ENCODE data around the gene ATP4A.

The ATP4A gene

DNA sequence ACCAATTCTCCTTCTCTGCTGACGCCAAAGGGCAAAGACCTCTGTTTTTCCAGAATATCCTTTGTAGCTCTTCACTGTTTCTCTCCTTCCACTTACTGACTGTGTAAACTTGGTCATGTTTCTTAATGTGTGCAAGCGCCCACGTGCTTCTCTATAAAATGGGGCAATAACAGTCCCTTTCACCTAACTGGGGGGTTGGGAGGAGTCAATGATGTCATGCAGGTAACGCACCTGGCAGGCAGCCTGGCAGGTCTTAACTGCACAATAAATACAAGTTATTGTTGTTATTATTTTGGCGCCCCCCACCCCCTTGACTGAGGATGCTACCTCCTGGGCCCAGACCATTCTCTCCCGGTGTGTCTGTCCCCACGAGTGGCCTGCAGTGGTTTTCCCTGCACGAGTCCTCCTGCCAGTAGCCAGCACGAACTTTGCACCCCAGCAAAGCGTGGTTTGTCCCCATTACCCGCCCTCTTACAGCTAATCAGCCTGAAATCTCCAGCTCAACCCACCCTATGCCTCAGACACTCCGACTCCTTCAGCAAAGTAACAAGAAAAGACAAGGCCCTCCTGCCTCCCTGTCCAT lies 40.6 kb downstream of the ATP4A start:
- TF ChIP-seq POLR2A (IDR thresholded peaks at IDR 0.05; ENCODE audit: extremely low read depth, insufficient read length) (no peak), MAX (IDR thresholded peaks at IDR 0.05; ENCODE audit: low read depth, low read length) (no peak), CTCF (IDR thresholded peaks at IDR 0.05; ENCODE audit: low read depth, low read length) (no peak), MYC (IDR thresholded peaks at IDR 0.05; ENCODE audit: low read depth, low read length) (no peak)
- H3K4me3 ChIP-seq (ENCODE audit: low read depth, low read length): no peak overlapping the region
- no peak for DNase-seq (ENCODE audit: low read depth)

- no peak overlapping the region for H3K4me3 ChIP-seq (ENCODE audit: low read depth, low read length)
- DNase-seq (ENCODE audit: low read depth): no peak
- TF ChIP-seq MAX (IDR thresholded peaks at IDR 0.05; ENCODE audit: low read depth, low read length) (no peak), CTCF (IDR thresholded peaks at IDR 0.05; ENCODE audit: low read depth, low read length) (no peak), MYC (IDR thresholded peaks at IDR 0.05; ENCODE audit: low read depth, low read length) (no peak), POLR2A (IDR thresholded peaks at IDR 0.05; ENCODE audit: extremely low read depth, insufficient read length) (no peak)
Measured at GRCh38 chr19:35521124-35521743, 42.2 kb downstream of the ATP4A start.

- H3K4me3 ChIP-seq (ENCODE audit: low read depth, low read length): no peak overlapping the region
- TF ChIP-seq POLR2A (IDR thresholded peaks at IDR 0.05; ENCODE audit: extremely low read depth, insufficient read length) (no peak), CTCF (IDR thresholded peaks at IDR 0.05; ENCODE audit: low read depth, low read length) (no peak), MAX (IDR thresholded peaks at IDR 0.05; ENCODE audit: low read depth, low read length) (no peak), MYC (IDR thresholded peaks at IDR 0.05; ENCODE audit: low read depth, low read length) (no peak)
- no peak for DNase-seq (ENCODE audit: low read depth)
Measured at GRCh38 chr19:35519291-35519690, 44.2 kb downstream of the ATP4A start.

DNA sequence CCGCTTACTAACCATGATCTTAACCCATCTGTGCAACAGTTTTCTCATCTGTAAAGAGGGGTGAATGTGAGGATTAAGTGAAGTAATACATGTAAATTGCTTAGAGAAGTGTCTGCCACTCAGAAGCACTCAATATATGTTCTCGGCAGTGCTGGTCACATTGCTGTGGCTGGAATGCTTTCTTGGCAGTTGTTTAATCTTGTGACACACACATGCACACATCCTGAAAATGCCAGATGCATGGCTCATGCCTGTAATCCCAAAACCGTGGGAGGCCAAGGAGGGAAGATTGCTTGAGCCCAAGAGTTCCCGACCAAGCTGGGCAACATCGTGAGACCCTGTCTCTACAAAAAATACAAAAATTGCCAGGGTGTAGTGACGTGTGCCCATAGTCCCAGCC lies 45.1 kb downstream of the ATP4A start:
- TF ChIP-seq MAX (IDR thresholded peaks at IDR 0.05; ENCODE audit: low read depth, low read length) (no peak), POLR2A (IDR thresholded peaks at IDR 0.05; ENCODE audit: extremely low read depth, insufficient read length) (no peak), MYC (IDR thresholded peaks at IDR 0.05; ENCODE audit: low read depth, low read length) (no peak), CTCF (IDR thresholded peaks at IDR 0.05; ENCODE audit: low read depth, low read length) (no peak)
- DNase-seq (ENCODE audit: low read depth): no peak
- no peak overlapping the region for H3K4me3 ChIP-seq (ENCODE audit: low read depth, low read length)

DNA sequence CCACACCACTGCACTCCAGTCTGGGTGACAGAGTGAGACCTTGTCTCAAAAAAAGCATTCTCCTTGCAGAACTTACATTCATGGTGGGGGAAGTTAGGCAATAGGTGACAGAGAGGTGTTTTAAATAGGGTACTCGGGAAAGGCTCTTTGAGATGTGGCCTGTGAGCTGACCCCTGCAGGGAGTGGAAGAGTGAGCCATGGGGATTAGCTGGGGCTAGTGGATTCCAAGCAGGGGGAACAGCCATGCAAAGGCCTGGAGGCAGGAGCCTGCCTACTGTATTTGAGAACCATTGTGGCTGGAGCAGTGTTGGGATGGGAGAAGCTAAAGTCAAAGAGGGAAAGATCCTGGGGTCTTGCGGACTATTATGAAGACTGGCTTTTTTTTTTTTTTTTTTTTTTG lies 46.1 kb downstream of the ATP4A start:
- TF ChIP-seq MAX (IDR thresholded peaks at IDR 0.05; ENCODE audit: low read depth, low read length) (no peak), CTCF (IDR thresholded peaks at IDR 0.05; ENCODE audit: low read depth, low read length) (no peak), POLR2A (IDR thresholded peaks at IDR 0.05; ENCODE audit: extremely low read depth, insufficient read length) (no peak), MYC (IDR thresholded peaks at IDR 0.05; ENCODE audit: low read depth, low read length) (no peak)
- H3K4me3 ChIP-seq (ENCODE audit: low read depth, low read length): no peak overlapping the region
- no peak for DNase-seq (ENCODE audit: low read depth)
